Umbilical cord (tissue), 2 donors: ENCODE results near the gene TET1. TPM values are rescaled to one million over a fixed set of nuclear protein-coding genes. Genes with fewer than 3 reads are reported as not detected.
"Not testable (repeated sequence)": the region's sequence is repeated elsewhere in the genome, so short reads cannot be mapped to it uniquely, and the experiment has no call there.

Experiments
- DNase-seq: peaks from one replicate; pipeline ENCODE4 v3.0.0-alpha.2; 2015; ENCODE audit warnings: low spot score
- total RNA-seq: library from RNA; depleted of rRNA; stranded (reverse); fragments of >200 nt; gene quantifications from one replicate; pipeline ENCODE4 v1.2.3, GENCODE V29; 2014; ENCODE audit warnings: low replicate concordance; ENCODE audit not compliant: insufficient read depth

The TET1 gene
- total RNA-seq, result 19.3 TPM

DNA sequence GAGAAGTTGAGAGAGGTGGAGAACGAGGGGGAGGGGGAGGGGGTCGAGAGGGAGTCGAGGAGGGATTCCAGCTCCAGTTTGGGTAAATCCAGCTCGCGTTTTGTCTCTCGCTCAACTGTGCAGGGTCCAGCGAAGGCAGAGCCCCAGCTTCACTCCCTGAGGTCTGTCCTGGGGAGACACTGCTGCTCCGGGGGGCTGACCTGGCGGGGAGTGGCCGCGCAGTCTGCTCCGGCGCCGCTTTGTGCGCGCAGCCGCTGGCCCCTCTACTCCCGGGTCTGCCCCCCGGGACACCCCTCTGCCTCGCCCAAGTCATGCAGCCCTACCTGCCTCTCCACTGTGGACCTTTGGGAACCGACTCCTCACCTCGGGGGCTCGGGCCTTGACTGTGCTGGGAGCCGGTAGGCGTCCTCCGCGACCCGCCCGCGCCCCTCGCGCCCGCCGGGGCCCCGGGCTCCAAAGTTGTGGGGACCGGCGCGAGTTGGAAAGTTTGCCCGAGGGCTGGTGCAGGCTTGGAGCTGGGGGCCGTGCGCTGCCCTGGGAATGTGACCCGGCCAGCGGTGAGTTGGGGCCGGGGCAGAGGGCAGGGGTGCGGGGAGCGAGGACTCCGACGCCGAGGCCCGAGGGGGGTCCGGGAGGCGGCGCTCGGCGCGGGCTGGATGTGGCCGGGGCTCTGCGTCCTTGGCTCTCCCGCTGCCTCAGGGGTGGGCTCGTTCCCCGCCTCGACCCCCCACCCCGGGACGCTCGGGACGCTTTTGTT is at the start of gene TET1:
TSS of gene TET1 (plus strand) at position 152 of the 757 bp plus-strand sequence. CDS start 12,002 bp downstream, outside the sequence.
- DNase-seq, result peak; percentile 81

DNA sequence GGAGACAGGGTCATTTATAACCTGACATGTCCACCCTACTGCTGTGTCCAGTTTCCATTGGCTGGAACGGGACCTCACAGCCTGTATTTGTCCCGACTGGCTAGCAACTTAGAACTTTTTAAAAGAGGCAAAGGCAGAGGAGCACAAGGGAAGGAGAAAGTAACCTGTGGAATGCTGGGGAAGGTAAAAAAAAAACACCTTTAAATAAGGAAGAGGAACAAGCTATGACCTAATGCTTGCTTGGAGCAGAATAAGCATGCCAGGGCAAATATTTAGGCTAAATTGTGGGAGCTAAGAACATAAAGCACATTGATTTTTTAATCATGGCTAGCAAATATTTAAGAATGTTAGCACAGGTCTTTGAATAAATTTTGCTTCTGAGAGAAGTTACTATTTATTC is 43.9 kb upstream of the TET1 start:
- DNase-seq, result not testable (repeated sequence)

DNA sequence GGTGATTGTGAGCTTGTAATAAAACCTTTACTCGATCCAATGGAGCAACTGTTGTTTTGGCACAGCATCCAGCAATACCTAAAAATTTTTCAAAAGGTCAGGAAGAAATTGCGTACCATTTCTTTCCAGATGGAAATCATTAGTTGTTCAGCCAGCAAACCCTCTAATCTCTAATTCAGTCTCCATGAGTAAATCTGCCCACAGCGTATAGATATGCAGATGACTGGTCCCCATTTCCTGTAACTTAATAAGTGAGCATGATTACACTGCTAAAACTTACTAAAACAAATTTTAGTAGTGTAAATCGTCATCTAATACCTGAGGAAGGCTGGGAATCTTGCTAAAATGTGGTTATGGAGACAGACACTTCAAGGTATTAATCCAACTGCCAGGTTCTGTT is 43.4 kb upstream of the TET1 start:
- DNase-seq, result no peak

DNA sequence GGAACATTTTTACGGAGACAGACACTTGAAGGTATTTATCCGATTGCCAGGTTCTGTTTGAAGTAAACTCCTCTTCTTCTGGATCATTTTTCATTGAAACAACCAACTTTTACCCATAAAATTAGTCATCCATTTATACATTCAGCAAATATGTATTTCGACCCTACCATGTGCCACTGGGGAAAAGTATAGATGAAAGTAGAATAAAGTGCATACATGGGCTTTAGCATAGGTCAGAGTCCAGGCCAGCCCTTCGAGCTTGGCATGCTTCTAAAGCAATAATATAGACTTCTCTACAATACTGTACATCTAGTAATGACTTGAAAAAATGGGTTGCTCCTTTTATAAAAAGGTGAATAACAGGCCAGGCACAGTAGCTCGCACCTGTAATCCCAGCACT is 42.9 kb upstream of the TET1 start:
- DNase-seq, result no peak

DNA sequence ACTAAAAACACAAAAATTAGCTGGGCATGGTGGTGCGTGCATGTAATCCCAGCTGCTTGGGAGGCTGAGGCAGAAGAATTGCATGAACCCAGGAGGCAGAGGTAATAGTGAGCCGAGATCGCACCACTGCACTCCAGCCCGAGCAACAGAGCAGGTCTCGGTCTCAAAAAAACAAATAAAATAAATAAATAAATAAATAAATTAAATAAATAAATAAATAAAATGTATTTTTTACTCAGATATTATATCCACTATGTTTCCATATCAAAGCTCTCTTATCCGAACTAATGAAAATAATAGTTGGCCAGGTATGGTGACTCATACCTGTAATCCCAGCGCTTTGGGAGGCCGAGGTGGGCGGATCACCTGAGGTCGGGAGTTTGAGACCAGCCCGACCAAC is 41.5 kb upstream of the TET1 start:
- DNase-seq, result not testable (repeated sequence)

DNA sequence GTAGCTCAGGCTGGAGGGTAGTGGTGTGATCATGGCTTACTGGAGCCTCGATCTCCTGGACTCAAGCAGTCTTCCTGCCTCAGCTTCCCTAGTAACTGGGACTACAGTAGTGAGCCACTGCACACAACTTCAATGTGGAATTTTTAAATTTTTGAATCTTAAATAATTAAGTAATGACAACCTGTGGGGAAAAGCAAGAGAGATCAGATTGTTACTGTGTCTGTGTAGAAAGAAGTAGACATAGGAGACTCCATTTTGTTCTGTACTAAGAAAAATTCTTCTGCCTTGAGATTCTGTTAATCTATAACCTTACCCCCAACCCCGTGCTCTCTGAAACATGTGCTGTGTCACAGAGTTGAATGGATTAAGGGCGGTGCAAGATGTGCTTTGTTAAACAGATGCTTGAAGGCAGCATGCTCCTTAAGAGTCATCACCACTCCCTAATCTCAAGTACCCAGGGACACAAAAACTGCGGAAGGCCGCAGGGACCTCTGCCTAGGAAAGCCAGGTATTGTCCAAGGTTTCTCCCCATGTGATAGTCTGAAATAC is 34.6 kb upstream of the TET1 start:
- not testable (repeated sequence) for DNase-seq

DNA sequence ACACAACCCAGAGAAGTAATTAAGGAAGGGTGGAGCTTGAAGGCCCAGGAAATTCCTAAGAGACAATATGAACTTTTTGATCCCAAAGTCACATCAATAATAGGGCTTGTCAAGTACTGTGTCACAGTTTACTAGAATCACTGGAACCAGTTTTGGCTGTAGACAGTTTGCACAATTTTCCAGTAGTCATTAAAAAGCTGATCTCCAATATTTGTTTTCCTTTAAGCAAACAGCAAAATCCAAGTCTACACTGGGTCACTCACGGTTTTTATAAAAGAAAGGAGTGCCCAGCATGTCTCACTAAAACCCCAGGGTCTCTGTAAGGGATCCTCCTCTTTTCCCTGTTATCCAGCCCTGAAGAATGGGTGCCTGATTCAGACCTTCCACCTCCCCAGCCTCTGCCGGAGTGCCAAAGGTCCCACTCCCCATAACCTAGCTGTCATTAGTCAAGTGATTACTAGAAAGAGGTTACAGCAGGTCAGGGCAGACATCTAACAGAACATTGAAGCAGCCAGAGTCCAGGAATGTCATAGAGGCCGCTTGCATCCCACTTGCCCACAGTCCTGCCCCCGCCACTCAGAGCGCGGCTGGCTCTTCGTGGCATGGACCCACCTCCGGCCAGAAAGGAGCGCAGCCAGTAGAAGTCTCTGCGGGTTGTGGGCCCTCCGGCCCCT is 33.4 kb upstream of the TET1 start:
- DNase-seq, result no peak

DNA sequence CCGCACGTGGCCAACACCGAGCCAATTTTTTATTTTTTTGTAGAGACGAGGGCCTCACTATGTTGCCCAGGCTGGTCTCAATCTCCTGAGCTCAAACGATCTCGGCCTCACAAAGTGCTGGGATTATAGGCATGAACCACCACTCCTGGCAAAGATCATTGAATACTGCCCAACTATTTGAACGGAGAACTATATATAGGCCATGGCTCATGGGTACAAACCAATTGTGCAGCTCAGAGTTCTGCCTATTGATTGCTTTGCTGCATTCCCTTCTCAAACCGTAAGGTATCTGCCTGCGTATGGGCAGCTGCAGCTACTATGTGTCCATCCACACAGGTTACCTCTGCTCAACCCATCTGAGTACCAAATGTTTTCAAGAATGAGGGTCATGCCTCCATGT is 23.2 kb upstream of the TET1 start:
- no peak for DNase-seq

DNA sequence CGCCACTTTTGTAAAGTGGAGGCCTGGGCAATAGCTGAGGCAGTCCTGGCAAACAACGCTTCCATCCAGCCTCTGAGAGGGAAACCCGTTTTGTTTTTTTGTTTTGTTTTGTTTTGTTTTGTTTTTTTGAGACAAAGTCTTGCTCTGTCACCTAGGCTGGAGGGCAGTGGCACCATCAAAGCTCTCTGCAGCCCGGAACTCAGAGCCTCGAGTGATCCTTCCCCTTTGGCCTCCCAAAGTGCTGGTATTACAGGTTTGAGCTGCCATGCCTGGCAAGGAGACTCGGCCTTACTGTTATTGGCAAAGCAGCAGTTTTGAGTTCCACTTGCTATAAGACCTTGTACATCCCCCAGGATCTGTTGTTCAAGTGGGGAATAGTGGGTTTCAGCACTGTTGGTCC is 22.3 kb upstream of the TET1 start:
- no peak for DNase-seq

DNA sequence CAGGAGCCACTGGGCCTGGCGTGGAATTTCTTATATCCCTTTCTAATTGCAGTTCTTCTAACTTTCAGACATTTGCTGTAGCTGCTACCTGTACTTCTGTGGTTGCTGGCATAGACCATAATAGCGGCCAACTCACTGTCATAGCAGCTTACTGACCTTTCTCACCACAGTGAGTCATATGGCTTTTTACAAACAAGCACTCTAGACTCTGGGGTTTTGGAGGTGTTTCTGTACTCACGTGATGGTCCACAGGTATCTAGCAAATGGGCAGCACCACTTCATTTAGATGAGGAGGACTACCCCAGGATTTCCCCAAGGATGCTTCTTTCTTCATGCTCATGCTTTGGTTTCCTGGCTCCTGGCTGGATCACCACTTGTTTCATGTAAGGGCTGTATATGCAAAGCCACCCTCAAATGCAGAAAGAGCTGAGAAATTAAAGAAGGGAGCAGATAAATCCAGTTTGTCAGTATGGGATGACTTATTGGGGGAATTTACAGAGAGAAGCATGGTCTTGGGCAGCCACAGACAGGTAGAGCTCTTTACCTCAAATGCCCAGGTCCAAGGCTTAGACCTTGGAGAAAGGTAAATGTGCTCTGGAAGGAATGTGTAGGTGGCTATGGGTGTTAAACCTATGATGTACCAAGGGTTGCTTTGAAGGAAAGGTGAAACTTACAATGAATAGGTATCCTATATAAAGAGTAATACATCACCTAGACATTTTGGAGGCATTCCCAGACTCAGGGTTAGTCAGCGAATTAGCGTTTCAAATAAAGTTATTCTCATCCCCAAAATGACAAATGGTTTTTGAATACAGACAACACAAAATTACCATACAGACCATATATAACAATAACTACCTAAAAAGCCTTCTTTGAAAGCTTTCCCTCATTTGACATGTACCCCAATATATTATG is 16.9 kb upstream of the TET1 start:
- no peak for DNase-seq

DNA sequence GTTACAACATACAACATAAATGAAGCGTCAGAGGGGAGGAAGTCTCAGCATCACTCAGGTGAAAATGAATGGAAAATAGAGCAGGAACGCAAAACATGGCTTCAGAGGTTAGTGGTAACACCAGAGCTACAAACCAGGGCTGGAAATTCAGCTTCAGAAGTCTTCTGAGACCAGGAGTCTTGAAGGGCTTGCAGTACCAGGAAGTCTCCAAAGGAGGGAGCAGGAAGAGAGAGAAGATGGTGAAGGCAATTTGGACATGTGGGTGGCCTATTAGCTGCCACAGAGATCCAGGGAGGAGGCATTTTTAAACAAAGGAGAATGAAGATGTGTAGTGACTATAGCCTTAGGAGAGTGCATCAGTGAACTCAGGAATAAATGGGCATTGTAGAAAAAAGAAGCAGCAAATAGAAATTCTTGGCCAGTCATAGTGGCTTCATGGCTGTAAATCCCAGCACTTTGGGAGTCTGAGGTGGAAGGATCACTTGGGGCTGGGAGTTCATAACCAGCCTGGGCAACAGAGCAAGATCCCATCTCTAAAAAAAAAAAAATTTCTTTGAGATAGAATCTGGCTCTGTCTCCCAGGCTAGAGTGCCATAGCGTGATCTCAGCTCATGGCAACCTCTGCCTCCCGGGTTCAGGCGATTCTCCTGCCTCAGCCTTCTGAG is 9.3 kb upstream of the TET1 start:
- peak; percentile 68 for DNase-seq

DNA sequence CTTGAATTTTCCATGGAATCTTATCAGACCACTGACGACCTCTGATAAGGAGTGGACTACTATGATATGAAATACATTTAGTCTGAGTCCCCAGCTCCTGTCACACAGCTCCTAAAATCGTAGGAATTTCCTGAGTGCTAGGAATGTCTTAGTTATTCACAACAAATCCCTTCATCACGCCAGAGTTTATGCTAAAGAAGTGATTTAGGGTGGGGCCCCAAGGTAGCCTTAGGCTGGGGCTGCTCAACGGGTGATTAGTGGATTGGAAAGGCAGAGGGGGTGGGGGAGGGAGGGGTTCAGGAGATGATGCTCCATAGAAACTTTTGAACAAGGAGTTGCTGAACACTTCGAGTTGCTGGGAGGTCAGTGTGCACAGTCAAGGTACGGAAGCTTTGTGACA is 7.0 kb upstream of the TET1 start:
- DNase-seq, result no peak

DNA sequence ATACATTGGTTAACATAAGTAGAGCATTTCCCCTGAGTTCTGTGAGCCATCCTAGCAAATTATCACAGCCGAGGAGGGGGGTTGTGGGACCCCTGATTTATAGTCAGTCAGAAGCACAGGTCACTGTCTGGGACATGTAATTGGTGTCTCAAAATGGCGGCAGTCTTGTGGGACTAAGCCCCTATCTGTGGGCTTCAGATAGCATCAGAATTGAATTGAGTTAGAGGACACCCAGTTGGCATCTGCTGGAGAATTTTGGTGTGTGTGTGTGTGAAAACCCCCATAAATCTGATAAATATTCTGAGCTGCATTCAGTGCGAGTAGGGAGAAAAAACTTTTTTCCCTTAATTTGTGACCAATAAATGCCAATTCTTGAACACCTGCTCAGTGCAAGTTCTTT is 6.5 kb upstream of the TET1 start:
- DNase-seq, result no peak

DNA sequence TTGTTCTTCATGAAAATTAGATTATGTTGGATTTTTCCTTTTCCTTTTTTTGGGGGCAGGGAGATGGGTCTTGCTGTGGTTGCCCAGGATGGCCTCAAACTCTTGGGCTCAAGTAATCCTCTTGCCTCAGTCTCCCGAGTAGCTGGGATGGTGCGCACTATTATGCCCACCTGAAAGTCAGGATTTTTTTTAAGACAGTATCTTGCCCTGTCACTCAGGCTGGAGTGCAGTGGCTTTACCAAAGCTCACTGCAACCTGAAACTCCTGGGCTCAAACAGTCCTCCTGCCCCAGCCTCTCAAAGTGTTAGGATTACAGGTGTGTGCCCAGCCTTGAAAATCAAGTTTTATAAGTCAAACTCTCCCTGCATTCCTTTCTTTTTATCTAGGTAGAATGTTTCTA is 1.7 kb upstream of the TET1 start:
- no peak for DNase-seq

DNA sequence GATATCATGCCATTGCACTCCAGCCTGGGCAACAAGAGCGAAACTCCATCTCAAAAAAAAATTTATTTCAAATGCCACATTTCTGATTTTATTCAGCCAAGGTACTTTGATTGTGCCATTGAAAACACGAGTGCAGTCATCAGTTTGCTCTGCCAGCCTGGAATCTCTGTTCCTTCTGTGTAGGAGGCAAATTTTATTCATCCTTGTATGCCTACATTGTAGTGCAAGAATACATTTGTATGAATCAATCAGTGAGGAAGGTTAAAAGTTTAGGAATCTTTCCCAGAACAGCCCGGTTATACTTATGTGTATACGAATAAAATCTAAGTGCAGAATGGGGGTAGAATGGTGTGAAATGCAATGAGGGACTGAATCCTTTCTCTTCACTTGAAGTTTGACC is 886 bp upstream of the TET1 start:
- DNase-seq, result no peak

DNA sequence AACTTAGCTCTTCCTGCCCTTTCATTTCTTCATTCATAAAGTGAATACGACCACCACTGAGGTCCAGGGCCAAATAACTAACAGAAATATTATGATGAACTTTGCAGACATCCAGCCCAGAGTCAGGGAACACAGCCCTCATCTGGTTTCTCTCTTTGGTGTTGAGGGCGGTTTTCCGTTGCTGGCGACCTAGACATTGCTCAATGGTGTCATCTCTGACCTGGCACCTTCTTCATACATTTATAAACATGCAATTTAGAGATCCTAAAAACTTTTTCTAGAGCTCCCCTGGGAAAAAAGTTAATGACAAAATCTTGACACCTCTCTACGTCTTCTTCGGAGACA is 324 bp upstream of the TET1 start:
- no peak for DNase-seq

DNA sequence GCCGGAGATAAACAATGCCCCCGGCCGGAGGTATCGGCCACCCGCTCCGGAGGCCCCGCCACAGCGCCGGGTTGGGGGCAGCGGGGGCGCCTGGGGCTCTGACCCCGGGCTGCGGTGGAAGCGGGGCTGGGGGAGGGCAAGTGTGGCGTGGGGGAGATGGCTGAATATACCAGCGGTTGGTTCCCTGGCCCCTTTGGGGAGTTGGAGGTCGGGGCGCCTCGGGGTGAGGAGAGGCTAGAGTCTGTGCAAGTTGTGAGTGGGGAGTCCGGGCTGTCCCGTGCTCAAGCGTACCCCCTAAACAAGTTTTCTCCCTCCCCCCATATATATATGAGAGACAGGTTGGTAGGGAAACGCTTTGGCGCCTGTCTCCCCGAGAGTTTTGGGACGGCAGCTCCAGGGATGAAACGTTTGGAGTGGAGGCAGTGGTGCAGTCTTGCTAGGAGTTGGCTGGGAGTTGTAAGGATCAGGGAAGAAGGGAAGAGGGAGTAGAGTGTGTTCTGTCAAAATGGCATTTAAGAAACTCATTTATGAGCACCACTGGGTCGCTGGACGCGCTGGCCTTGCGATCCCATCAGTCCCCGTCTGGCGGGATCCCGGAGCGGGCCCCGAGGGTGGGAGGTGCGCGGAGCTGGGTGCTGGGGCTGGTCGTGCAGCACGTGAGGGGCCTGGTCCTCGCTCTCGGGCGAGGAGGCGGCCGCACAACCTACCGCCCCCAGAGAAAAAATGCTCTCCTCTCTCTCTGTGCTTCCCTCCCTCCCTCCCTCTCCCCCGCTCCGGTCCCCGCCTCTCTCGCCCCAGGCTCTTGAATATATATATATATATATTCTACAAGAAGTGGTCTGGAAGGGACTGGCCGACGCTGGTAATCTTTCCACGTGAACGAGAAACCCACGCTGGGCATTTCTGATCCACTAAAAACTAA is 1.1 kb downstream of the TET1 start:
- peak; percentile 74 for DNase-seq

DNA sequence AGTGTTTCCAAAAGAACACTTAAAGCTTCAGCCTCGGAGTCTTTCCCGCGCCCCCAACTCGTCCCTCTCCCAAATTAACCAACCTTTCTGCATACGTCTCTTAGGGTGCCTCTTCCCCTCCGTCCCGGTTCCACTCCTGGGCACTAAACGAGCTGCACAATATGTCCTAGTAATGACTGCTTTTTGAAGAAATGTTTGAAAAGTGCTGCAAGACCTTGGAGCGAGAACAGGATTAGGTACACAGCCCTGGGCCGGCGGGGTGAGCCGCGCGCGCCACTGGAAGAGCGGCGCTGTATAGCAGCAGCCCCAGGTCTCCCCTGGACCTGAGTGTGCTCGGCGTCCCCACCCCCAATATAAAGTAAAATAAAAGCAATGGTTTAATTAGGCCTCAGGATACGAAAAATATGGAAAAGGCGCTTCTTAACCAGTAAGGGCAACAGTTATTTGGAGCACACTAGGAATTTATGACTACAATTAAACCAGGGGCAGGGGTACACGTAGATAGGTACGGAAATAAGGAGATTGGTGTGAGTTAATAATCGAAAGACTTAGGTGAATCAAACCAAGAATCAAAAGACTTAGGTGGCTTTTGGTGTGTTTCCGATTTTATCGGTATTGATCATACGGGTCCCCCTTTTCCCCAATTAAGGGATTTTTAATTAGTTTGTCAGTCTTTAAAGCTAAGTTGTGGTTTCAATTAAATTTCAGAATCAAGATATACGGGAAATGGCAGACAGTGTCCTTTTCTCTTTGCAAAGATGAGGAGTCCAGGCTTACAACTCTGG is 1.9 kb downstream of the TET1 start:
- peak; percentile 58 for DNase-seq
